Bronchial epithelial cell (primary cell): Measurements from ENCODE around the gene NOL4L. TPM values are rescaled to one million over a fixed set of nuclear protein-coding genes. Genes with fewer than 3 reads are reported as not detected.

Source experiments
- DNase-seq: peaks from one replicate; pipeline ENCODE4 v3.0.0-alpha.2; 2010; ENCODE audit warnings: low read depth
- FAIRE-seq: peaks from 2 replicates; lab custom pipeline; 2011; peaks lifted over from hg19 to GRCh38; lab: Jason Lieb, UNC
- H3K27me3 ChIP-seq: 2 replicates; pipeline ENCODE4 v1.5.1; 2011; ENCODE audit warnings: low read length; ENCODE audit not compliant: control insufficient read depth, insufficient read depth
- H3K36me3 ChIP-seq: 2 replicates; pipeline ENCODE4 v1.5.1; 2011; ENCODE audit warnings: low read length; ENCODE audit not compliant: control insufficient read depth, insufficient read depth
- H3K4me3 ChIP-seq: 2 replicates; pipeline ENCODE4 v1.5.1; 2011; ENCODE audit warnings: mild to moderate bottlenecking, low read depth, low read length, control low read depth
- total RNA-seq: library from RNA; depleted of rRNA; stranded (reverse); fragments of >200 nt; gene quantifications from 2 replicates; pipeline ENCODE4 v1.2.1, GENCODE V29; 2014
- TF ChIP-seq, protein P1 (sequence below): IDR thresholded peaks from 2 replicates; pipeline ENCODE4 v1.5.1; 2011; ENCODE audit warnings: mild to moderate bottlenecking, moderate library complexity, low read length, control low read depth, inconsistent platforms; ENCODE audit not compliant: insufficient read depth, severe bottlenecking

The NOL4L gene
- total RNA-seq, 1 donor from 2014 or later = 1.8 TPM

DNA sequence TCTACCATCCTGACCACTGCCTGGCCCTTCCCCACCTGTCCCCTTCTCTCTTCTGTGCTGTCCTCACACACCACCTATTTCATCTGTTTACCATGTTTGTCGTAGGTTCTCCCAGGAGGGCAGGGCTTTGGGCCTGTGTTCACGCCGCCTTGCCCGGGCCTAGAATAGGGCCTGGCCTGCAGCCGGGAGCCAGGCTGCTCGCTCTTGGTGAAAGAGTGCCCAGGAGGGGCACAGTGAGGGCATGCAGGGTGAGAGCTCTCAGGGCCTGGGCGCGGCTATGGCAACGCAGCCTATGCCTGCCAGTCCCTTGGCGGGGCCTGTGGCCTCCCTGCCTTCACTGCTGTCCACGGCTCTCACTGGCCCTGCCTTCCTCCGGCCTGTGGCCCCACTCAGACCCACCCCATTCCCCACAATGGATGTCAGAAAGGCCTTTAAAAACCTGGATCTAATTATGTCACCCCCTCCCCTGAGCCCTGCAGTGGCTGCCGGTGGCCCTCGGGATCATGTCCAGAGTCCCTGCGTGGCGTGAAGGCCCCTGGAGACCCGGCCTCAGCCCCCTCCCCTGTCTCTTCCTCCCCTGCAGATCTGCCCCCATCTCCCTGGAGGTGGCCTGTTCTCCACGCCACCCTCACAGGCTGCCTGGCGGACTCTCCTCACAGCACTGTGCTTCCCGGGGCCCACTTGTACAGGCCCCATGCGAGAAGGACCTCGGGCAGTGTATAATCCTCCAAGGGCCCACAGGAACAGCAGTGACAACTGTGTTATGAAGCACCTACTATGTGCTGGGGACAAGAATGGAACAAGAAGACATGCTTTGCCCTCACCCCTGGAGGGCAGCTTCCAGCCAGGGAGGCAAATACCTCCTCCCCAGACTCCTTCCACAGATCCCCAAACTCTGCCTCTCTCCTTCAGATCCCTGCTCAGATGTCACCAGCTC, 22.9 kb upstream of the NOL4L start:
- Histone ChIP-seq H3K27me3 (peaks cover 17% of the 10 kb centered on the region), H3K36me3 (no peaks in the 10 kb centered on the region), H3K4me3 (no peak overlapping the region)
- FAIRE-seq = peak; percentile 32
- DNase-seq = no peak
- TF ChIP-seq, protein P1, sequence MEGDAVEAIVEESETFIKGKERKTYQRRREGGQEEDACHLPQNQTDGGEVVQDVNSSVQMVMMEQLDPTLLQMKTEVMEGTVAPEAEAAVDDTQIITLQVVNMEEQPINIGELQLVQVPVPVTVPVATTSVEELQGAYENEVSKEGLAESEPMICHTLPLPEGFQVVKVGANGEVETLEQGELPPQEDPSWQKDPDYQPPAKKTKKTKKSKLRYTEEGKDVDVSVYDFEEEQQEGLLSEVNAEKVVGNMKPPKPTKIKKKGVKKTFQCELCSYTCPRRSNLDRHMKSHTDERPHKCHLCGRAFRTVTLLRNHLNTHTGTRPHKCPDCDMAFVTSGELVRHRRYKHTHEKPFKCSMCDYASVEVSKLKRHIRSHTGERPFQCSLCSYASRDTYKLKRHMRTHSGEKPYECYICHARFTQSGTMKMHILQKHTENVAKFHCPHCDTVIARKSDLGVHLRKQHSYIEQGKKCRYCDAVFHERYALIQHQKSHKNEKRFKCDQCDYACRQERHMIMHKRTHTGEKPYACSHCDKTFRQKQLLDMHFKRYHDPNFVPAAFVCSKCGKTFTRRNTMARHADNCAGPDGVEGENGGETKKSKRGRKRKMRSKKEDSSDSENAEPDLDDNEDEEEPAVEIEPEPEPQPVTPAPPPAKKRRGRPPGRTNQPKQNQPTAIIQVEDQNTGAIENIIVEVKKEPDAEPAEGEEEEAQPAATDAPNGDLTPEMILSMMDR = no peak

DNA sequence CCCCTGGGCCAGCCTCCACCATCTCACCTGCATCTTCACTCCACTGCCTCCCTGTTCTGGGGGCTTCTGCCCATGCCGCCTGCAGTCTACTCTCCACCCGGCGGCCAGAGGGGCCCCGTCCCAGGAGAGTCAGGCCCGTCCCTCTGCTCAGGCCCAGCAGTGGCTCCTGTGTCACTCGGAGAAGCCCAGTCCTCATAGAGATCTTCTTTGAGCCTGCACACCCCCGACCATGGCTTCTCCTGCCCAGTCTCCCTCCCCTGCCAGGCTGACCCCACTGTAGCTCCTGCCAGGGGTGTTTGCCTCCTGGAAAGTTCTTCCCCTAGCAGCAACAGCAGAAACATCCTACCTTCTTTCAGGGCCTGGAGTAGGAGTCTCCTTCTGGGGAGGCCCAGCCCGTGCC, 22.2 kb upstream of the NOL4L start:
- Histone ChIP-seq H3K36me3 (no peaks in the 10 kb centered on the region), H3K27me3 (peaks cover 17% of the 10 kb centered on the region), H3K4me3 (no peak overlapping the region)
- FAIRE-seq = no peak
- TF ChIP-seq, protein P1 = no peak
- DNase-seq = no peak

GRCh38 chr20:32606790-32607189, 21.7 kb upstream of the NOL4L start:
- no peaks in the 10 kb centered on the region for H3K36me3 ChIP-seq
- no peak overlapping the region for H3K4me3 ChIP-seq
- TF ChIP-seq, protein P1 = no peak
- no peak for DNase-seq
- peaks cover 17% of the 10 kb centered on the region for H3K27me3 ChIP-seq
- FAIRE-seq = no peak

DNA sequence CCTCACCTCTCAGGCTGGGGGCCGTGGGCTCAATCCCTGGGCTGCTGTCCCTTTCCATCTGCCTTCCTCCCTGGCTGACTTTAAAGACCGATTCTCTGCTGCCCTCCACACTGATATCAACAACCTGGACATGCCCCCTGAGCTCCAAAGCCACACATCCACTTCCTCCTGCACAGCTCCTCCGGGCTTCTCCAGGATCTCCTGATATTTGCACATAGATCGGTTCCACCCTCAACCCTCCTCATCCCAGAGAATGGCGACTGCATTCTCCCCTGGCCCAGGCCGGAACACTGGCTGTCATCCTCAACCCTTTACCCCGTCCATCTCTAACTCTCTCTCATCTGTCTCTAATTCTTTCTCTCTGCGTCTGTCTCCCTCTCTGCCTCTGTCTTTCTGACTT, 21.0 kb upstream of the NOL4L start:
- TF ChIP-seq, protein P1 = no peak
- H3K36me3 ChIP-seq = no peaks in the 10 kb centered on the region
- no peak overlapping the region for H3K4me3 ChIP-seq
- H3K27me3 ChIP-seq = peaks cover 16% of the 10 kb centered on the region
- FAIRE-seq = no peak
- no peak for DNase-seq

DNA sequence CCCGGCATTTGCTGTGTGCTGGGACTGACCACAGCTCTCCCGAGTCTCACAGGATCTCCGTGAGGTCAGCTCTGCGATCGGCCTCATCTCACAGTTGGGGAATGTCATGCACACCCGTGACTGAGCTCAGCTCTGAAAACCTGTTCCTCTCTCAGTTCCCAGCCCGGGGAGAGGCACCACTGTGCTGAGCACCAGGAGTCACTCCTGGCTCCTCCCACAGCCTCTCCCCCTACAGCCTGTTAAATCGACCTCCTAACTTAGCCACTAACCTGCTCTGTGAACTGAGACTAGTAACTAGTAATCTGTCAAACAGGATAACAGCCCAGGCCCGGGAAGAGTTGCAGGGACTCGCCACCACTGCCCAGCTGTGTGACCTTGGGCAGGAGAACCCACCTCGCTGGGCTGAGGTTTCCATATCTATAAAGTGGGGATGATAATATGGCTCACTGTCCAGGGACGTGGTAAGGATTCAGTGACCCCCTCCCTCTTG, 20.1 kb upstream of the NOL4L start:
- peaks cover 16% of the 10 kb centered on the region for H3K27me3 ChIP-seq
- no peaks in the 10 kb centered on the region for H3K36me3 ChIP-seq
- H3K4me3 ChIP-seq = no peak overlapping the region
- DNase-seq = no peak
- TF ChIP-seq, protein P1 = no peak
- FAIRE-seq = no peak
